HG03103 (cell line): ENCODE data around the gene PHKB.
A peak's percentile ranks its signal among the peaks of the same experiment; 100 is the strongest.
"Not testable (repeated sequence)": the region's sequence is repeated elsewhere in the genome, so short reads cannot be mapped to it uniquely, and the experiment has no call there.

Experiments
- ATAC-seq: cut with Tn5 transposase; IDR thresholded peaks from one replicate; pipeline ENCODE4 v1.9.1; 2021; ENCODE audit warnings: low read depth; ENCODE audit not compliant: unreplicated experiment

Gene PHKB

GRCh38 chr16:47460711-47461597 is at the start of gene PHKB, which contains the start of gene ITFG1:
TSS of gene PHKB (plus strand) at chr16:47461331. CDS start at chr16:47461351, 20 bp downstream.
TSS of gene ITFG1 (minus strand) at chr16:47461063. CDS start at chr16:47461045, 18 bp downstream.
- peak; percentile 79 for ATAC-seq

GRCh38 chr16:47413041-47413440 is 48.1 kb upstream of the PHKB start:
- no peak for ATAC-seq

- no peak for ATAC-seq
These were observed 44.3 kb upstream of the PHKB start for GRCh38 chr16:47416869-47417268.

GRCh38 chr16:47424846-47425245 is 36.3 kb upstream of the PHKB start:
- ATAC-seq: no peak

GRCh38 chr16:47426806-47427205 is 34.3 kb upstream of the PHKB start:
- no peak for ATAC-seq

GRCh38 chr16:47431960-47432359 is 29.2 kb upstream of the PHKB start:
- ATAC-seq: no peak

- ATAC-seq: not testable (repeated sequence)
These were observed 26.9 kb upstream of the PHKB start for GRCh38 chr16:47434274-47434673.

- not testable (repeated sequence) for ATAC-seq
These were observed 21.1 kb upstream of the PHKB start for GRCh38 chr16:47440066-47440465.

GRCh38 chr16:47442884-47443283 is 18.2 kb upstream of the PHKB start:
- not testable (repeated sequence) for ATAC-seq

GRCh38 chr16:47446431-47446830 is 14.7 kb upstream of the PHKB start:
- ATAC-seq: no peak

- no peak for ATAC-seq
These were observed 12.1 kb upstream of the PHKB start for GRCh38 chr16:47448830-47449575.

- ATAC-seq: no peak
These were observed 11.3 kb upstream of the PHKB start for GRCh38 chr16:47449788-47450187.

GRCh38 chr16:47458331-47458730 is 2.8 kb upstream of the PHKB start:
- no peak for ATAC-seq

GRCh38 chr16:47459603-47460002 is 1.5 kb upstream of the PHKB start:
- ATAC-seq: no peak

- no peak for ATAC-seq
These were observed 796 bp upstream of the PHKB start for GRCh38 chr16:47460359-47460710.

- no peak for ATAC-seq
These were observed 601 bp downstream of the PHKB start for GRCh38 chr16:47461598-47462266.

GRCh38 chr16:47463771-47464624 is 2.9 kb downstream of the PHKB start:
- ATAC-seq: no peak

GRCh38 chr16:47465919-47466630 is 4.9 kb downstream of the PHKB start:
- no peak for ATAC-seq

GRCh38 chr16:47467501-47467900 is 6.4 kb downstream of the PHKB start:
- no peak for ATAC-seq
